Fibroblast of gingiva (primary cell): ENCODE data around the gene HMGN1.

Experiments
- DNase-seq: peaks from one replicate; pipeline ENCODE4 v3.0.0-alpha.2; 2011; ENCODE audit warnings: low read depth

Gene HMGN1

GRCh38 chr21:39330001-39330400, 18.9 kb downstream of the HMGN1 start:
- no peak for DNase-seq

DNA sequence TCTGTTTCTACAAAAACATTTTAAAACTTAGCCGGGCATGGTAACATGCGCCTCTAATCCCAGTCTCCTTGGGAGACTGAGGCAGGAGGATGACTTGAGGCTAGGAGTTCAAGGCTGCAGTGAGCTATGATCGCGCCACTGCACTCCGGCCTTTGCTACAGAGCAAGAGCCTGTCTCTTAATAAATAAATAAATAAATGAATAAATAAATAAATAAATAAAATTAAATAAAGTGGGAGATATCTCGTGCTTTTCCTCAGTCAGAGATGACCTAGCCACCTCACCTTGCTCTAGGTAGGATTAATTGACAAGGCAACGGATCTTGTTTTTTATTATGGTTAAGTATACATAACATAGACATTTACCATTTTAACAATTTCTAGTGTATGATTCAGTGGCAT, 21.2 kb downstream of the HMGN1 start:
- DNase-seq = no peak

DNA sequence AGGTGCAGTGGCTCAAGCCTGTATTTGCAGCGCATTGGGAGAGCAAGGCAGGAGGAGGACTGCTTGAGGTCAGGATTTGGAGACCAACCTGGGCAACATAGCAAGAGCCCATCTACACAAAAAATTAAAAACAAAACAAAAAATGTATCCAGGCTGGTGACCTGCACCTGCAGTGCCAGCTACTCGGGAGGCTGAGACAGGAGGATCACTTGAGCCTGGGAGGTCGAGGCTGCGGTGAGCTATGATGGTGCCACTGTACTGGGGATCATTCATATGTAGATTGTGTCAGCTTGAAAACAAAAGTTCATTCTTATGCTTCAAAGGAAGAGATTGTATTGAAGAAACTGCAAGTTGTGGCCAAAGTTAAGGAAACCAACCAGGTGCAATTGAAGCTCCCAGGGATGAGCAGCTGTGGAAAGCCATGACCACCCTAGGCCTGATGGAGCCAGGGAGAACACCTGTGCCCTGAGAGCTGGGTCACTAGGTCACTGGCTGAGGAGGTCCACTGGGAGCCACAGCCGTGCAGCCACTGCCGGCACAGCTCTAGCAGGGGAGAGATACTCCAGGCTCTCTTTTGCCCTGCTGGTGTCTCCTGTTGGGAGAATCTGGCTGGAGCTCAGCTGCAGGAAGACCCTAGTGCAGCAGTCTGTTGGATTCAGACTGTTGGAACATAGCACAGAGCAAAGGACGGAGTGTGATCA, 22.1 kb downstream of the HMGN1 start:
- DNase-seq = no peak

GRCh38 chr21:39325458-39325857, 23.4 kb downstream of the HMGN1 start:
- no peak for DNase-seq

DNA sequence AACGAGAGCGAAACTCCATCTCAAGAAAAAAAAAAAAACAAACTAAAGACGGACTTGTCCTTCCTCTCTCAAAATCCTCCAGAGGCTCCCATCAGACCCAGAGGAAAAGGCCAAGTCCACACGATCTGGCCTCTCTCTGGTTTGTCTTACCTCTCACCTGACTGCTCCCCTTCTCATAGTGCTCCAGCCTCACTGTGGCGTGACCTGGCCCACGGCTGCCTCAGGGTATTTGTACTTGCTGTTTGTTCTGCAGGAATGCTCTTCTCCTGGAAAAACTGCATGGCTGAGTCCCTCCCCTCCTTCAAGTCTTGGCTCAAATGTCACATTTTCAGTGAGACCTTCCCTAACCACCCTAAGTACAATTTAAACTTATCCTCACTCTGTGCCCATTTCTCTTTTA, 27.5 kb downstream of the HMGN1 start:
- peak; percentile 3 for DNase-seq

GRCh38 chr21:39319814-39320332, 29.0 kb downstream of the HMGN1 start:
- DNase-seq = peak; percentile 35

GRCh38 chr21:39319251-39319756, 29.6 kb downstream of the HMGN1 start:
- DNase-seq = peak; percentile 82

DNA sequence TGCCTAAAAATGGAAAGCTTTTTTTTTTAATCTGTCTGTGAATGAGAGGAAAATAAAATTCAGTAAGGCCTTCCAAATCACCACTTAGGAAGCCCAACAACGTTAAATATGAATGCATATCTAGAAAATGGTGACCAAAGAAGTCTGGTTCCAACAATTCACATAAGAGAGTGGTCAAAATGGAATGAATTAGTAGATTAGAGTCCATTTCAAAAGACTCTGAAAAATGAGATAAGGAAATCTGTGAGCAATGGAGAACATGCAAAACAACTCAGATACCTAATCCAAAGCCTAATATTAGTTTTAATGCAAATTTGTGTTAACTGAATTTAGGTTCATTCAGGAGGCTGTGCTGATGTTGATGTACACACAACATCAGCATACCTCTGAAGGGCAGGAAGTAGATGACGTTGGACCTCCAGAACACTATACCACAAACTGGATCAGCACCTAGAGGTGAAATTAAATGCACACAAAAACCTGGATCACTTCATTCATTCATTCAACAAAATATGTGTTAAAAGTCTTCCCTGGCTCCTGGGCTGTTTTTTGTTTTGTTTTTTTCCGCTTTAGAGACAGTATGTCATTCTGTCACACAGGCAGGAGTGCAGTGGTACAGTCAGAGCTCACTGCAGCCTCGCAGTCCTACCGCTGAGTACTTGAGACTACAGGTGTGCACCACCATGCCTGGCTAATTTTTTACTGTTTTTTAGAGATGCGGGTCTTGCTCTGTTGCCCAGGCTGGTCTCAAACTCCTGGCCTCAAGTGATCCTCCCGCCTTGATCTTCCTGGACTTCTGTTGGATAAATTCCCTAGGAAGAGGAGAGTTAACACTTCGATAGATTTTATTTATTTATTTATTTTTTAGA, 30.6 kb downstream of the HMGN1 start:
- no peak for DNase-seq

- DNase-seq = no peak
Observed at GRCh38 chr21:39317134-39318090, 31.5 kb downstream of the HMGN1 start.

- DNase-seq = no peak
Observed at GRCh38 chr21:39316729-39317128, 32.2 kb downstream of the HMGN1 start.

DNA sequence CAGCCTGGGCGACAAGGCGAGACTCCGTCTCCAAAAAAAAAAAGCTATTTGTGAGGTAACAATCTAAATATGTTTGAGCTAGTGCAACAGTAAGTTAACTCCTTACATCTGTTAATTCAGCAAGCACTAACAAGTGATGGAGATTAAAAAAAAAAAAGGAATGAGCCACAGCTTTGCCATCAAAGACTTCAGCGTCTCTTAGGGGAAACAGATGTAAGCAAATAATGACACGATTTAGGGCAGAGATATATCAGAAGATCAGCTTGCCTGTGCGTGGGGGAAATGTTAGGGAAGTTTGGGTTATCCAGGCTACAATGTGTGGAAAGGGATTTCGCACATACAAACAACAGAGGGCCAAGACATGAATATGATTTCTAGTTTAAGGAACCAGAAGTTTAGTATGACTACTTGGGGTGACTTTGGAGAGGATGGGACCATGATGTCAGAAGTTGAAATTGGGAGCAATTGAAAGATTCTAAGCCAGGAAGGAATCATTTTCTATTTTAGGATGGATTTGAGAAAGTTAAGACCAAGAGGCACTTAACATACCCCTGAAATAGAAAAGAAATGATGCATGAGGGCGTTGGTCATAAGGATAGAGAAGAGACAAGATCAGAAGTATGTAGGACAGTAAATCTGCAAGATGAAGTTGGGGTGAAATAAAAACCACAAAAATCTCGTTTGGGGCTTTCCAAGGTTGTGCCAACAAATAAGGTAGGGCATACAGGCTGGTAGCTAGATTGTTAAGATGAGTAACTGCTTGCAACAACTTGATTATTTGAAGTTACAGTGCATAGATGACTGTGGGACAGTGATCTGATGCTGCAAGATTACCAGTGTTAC, 33.1 kb downstream of the HMGN1 start:
- DNase-seq = no peak

- peak; percentile 60 for DNase-seq
Observed at GRCh38 chr21:39314143-39315027, 34.5 kb downstream of the HMGN1 start.

DNA sequence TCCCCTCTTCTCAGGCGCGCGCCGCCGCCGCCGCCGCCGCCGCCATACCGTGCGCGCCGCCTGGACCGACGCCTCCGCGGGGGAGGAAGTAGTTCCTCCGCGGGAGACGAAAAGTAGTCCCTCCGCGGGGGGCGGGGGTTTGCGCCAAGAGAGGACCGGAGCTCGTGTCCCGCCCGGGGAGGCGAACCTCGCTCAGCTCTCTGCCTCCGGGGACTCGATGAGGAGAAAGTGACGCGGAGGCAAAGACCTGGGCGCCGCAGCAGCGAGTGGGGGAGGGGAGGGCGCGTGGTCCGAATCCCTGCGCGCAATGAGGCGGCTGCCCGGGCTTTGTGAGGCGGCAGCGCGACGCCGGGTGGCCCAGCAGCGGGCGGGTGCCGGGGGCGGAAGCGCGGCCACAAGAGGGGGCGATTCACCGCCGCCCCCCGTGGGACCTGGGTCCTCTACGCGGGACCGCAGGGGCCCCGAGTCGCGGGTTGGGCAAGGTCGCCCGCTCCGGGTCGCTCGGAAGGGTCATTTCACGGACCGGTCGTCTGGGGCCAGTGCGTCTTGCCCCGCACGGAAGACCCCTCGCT, 35.2 kb downstream of the HMGN1 start, which contains the start of gene BRWD1:
BRWD1 (minus strand) TSS at position 62 of the 572 bp plus-strand sequence. CDS start 141 bp downstream, outside the sequence.
- DNase-seq = peak; percentile 93

GRCh38 chr21:39313042-39313570, 35.8 kb downstream of the HMGN1 start:
- DNase-seq = no peak

DNA sequence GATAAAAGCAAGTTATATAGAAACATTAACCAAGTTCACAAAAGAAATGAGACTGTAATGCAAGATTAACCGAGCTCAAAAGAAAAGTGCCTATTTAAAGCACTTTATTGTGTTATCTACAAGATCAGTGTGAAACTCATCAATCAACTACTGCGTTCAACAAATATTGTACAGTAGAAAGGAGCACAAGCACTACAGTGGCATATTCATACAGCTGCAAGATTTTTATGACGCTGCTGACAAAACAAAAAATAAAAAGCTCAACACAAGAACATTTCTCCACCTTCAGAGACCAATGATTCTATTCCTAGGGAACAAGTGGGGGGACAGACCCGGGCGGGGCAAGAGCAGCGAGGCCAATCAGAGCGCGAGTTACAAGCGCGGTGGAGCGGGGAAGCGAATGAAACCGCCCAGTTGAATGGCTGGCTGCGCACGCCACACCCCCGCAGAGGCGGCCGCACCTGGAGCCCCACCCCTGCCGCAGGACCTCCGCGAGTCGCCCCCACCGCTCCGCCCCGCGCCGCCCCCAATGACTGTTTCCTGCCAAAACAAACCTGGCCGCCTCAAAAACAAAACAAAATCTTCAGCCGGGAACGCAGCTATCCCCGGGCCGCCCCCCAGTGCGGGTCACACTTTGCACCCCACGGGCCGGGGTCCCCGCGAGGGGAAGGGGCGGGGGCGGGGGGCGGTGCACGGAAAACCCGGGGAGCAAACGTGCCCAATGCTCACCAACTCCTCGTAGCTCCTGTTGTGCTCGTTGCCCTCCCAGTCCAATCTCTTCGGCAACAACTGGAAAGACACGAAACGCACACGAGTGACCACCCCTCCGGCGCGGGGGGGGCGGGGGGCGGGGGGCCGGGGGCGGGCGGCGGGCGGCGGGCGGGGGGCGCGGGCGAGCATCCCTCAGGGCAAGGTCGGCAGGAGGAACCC, 36.5 kb downstream of the HMGN1 start:
- DNase-seq = peak; percentile 86

DNA sequence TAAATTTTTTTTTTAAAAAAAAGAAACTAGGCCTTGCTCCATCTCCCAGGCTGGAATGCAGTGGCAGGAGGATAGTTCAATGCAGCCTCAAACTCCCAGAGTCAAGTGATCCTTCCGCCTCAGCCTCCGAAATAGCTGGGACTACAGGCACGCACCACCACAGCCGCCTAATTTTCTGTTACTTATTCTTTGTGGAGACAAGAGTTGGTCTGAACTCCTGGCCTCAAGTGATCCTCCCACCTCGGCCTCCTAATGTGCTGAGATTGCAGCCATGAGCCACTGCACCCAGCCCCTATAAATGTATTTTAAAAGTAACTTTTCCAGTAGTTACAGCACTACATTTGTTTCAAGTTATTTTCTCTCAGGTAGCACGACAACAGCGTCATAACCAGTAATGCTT, 37.7 kb downstream of the HMGN1 start:
- DNase-seq = no peak

DNA sequence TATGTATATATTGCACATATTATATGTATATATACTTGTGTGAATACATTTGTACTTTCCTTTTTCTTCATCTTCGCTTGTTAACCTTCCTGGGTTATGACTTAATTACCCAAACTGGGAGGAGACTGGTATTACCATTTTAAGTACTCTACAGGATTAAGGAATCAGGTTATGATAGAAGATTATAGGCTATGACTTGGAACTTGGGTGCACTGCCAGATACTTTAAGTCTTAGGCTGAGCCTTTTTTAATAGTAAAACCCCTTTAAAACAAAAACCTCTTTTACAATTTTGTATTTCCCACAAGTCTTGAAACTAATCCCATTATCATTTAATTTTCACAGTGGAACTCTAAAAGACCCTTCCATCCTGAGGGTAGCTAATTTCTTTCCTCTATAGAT, 41.4 kb downstream of the HMGN1 start:
- DNase-seq = no peak

DNA sequence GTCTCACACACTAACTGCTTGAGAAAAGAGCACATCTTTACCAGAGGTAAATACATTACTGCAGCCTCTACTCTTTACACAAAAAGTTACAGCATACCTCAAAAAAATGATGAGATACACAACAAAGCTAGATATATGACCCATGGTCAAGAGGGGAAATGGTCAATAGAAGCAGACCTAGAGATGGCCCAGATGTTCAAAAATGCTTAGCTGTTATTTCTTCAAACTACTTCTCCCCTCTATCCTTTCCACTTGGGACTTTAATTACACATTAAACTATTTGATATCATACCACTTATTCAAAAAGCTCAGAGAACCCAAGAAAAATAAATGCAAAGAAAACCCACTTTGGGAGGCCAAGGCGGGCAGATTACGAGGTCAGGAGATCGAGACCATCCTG, 48.3 kb downstream of the HMGN1 start:
- no peak for DNase-seq
